Panc1 (cell line): Measurements from ENCODE around the gene FLYWCH2. TPM values are rescaled to one million over a fixed set of nuclear protein-coding genes. Genes with fewer than 3 reads are reported as not detected.

ENCODE experiments used
- ATAC-seq: fragments of 200-7000 bp; cut with Tn5 transposase; 2 replicates; pipeline ENCODE4 v1.9.1; 2020; ENCODE audit warnings: mild to moderate bottlenecking, moderate library complexity
- BruUV-seq: library from RNA; stranded (reverse); fragments of 400-500 nt; replicated peaks from 2 replicates; lab custom pipeline; 2021; lab: Mats Ljungman, UMichigan
- CTCF ChIA-PET: fragments of 300-600 bp; sonication (Branson Sonifier 250); formaldehyde crosslinking; loops from one replicate; lab custom pipeline; 2022; ENCODE audit warnings: antibody characterized with exemption; lab: Charles Lee
- POLR2A ChIA-PET: fragments of 300-600 bp; sonication (Branson Sonifier 250); formaldehyde crosslinking; loops from one replicate; lab custom pipeline; 2022; ENCODE audit warnings: antibody characterized with exemption; lab: Charles Lee
- DNase-seq: peaks from one replicate; pipeline ENCODE4 v3.0.0-alpha.2; 2010; ENCODE audit warnings: low read depth, low spot score
- H3K27ac ChIP-seq: 2 replicates; pipeline ENCODE4 v1.5.1; 2011; ENCODE audit warnings: mild to moderate bottlenecking, low read length, inconsistent platforms
- H3K27me3 ChIP-seq: fragments of 200-500 bp; sonication (Bioruptor generic); 2 replicates; pipeline ENCODE4 v1.6.0; 2014; ENCODE audit warnings: low read length, inconsistent platforms; ENCODE audit not compliant: control insufficient read depth, insufficient read depth
- H3K36me3 ChIP-seq: fragments of 200-500 bp; sonication (Bioruptor generic); 2 replicates; pipeline ENCODE4 v1.5.1; 2014; ENCODE audit warnings: inconsistent platforms, mild to moderate bottlenecking, low read length, moderate library complexity; ENCODE audit not compliant: control insufficient read depth, insufficient read depth
- H3K4me1 ChIP-seq: 2 replicates; pipeline ENCODE4 v1.5.1; 2011; ENCODE audit warnings: inconsistent platforms, mild to moderate bottlenecking, low read length, moderate library complexity; ENCODE audit not compliant: control insufficient read depth, insufficient read depth
- H3K4me3 ChIP-seq, 2 experiments: 2 replicates each; pipeline ENCODE4 v1.5.1; 2011 to 2012; ENCODE audit warnings: low read depth in 2 of 2, low read length in 2 of 2, mild to moderate bottlenecking in 2 of 2, inconsistent platforms in 1 of 2, moderate library complexity in 1 of 2
- H3K9me3 ChIP-seq: fragments of 200-500 bp; sonication (Bioruptor generic); 2 replicates; pipeline ENCODE4 v1.5.1; 2014; ENCODE audit warnings: low read depth, mild to moderate bottlenecking, inconsistent platforms, low read length, moderate library complexity; ENCODE audit not compliant: control insufficient read depth, insufficient read depth
- CTCF ChIP-seq: fragments of 450-650 bp; IDR thresholded peaks from 2 replicates; pipeline ENCODE4 v1.5.1; 2017; ENCODE audit warnings: mild to moderate bottlenecking
- POLR2AphosphoS5 ChIP-seq: IDR thresholded peaks from 2 replicates; pipeline ENCODE4 v1.6.1; 2012; ENCODE audit warnings: mild to moderate bottlenecking, low read depth, low read length, moderate library complexity
- REST ChIP-seq, 2 experiments: IDR thresholded peaks; 2 replicates each; pipeline ENCODE4 v1.6.1; 2011 to 2012; ENCODE audit warnings: low read depth in 2 of 2, control low read depth in 1 of 2, low read length in 1 of 2, mild to moderate bottlenecking in 1 of 2, moderate library complexity in 1 of 2; ENCODE audit not compliant: insufficient read depth in 1 of 2
- SIN3A ChIP-seq: IDR thresholded peaks from 2 replicates; pipeline ENCODE4 v1.6.1; 2012; ENCODE audit warnings: low read depth, mild to moderate bottlenecking, low read length, moderate library complexity, borderline replicate concordance; ENCODE audit not compliant: insufficient read depth
- TCF7L2 ChIP-seq: IDR thresholded peaks from 2 replicates; pipeline ENCODE4 v1.6.1; 2011; ENCODE audit warnings: mild to moderate bottlenecking, low read depth, low read length, inconsistent platforms
- in situ Hi-C: cut with HindIII; loops from 2 replicates; pipeline ENCODE4 v1.10.0; 2016; ENCODE audit warnings: low sequenced_read_pairs, low pct_unique_long_range_greater_than_20kb
- intact Hi-C: fragments of 100-400 bp; cut with micrococcal nuclease; formaldehyde crosslinking; loops from one replicate; pipeline ENCODE4 v1.10.0; 2022; ENCODE audit not compliant: unreplicated experiment
- total RNA-seq: library from RNA; stranded (reverse); gene quantifications from one replicate; pipeline ENCODE4 v1.2.1, GENCODE V29; 2021; ENCODE audit not compliant: unreplicated experiment

Gene FLYWCH2
- total RNA-seq, 1 experiment from 2014 or later = 77.3 TPM

- CTCF ChIA-PET = no interaction called here
- H3K36me3 ChIP-seq = no peaks in the 10 kb centered on the region
- POLR2A ChIA-PET = no interaction called here
- in situ Hi-C loops = no loop called here
- TF ChIP-seq REST (IDR thresholded peaks at IDR 0.05; ENCODE audit: insufficient read depth in 1 of 2, low read depth in 2 of 2, low read length in 1 of 2) (peak; percentile 92 to 98), TCF7L2 (no peak), CTCF (no peak)
- no peak overlapping the region for H3K4me3 ChIP-seq
- no peak for ATAC-seq
- H3K4me1 ChIP-seq = peaks cover 14% of the 10 kb centered on the region
- intact Hi-C loops = no loop called here
- no peak for DNase-seq
- H3K9me3 ChIP-seq = peaks cover 7% of the 10 kb centered on the region
- H3K27me3 ChIP-seq = no peaks in the 10 kb centered on the region
- no TSS peak for BruUV-seq
- H3K27ac ChIP-seq = no peak overlapping the region
Measured at GRCh38 chr16:2860826-2861567, 22.0 kb upstream of the FLYWCH2 start.

GRCh38 chr16:2865651-2866050 lies 17.4 kb upstream of the FLYWCH2 start:
- Histone ChIP-seq H3K9me3 (peaks cover 5% of the 10 kb centered on the region), H3K4me1 (peaks cover 12% of the 10 kb centered on the region), H3K36me3 (no peaks in the 10 kb centered on the region), H3K4me3 (no peak overlapping the region), H3K27me3 (no peaks in the 10 kb centered on the region), H3K27ac (peak overlapping the region; percentile 60)
- ChIA-PET CTCF (no interaction called here), POLR2A (no interaction called here)
- TF ChIP-seq REST (IDR thresholded peaks at IDR 0.05; ENCODE audit: insufficient read depth in 1 of 2, low read depth in 2 of 2, low read length in 1 of 2) (no peak), CTCF (no peak), SIN3A (no peak), TCF7L2 (no peak), POLR2AphosphoS5 (no peak)
- intact Hi-C loops (no loop called here), in situ Hi-C loops (no loop called here)
- no TSS peak for BruUV-seq
- no peak for ATAC-seq
- no peak for DNase-seq
